ENCODE measurements around the gene KCNIP3.
"Not testable (repeated sequence)": the region's sequence is repeated elsewhere in the genome, so short reads cannot be mapped to it uniquely, and the experiment has no call there.

KCNIP3 gene

GRCh38 chr2:95386031-95386430, 88.9 kb downstream of the KCNIP3 start:
- no peak for DNase-seq (ENCODE audit: low read depth in 2 of 2)

- no peak for DNase-seq (ENCODE audit: low read depth in 2 of 2)
Measured at GRCh38 chr2:95387358-95387757, 90.2 kb downstream of the KCNIP3 start.

- DNase-seq (ENCODE audit: low read depth in 2 of 2): no peak
Measured at GRCh38 chr2:95388091-95388692, 91.0 kb downstream of the KCNIP3 start.

GRCh38 chr2:95388856-95389244, 91.7 kb downstream of the KCNIP3 start:
- no peak for DNase-seq (ENCODE audit: low read depth in 2 of 2)

- peak; percentile 38 to 52 for DNase-seq (ENCODE audit: low read depth in 2 of 2)
Measured at GRCh38 chr2:95389245-95390119, 92.3 kb downstream of the KCNIP3 start.

- no peak for DNase-seq (ENCODE audit: low read depth in 2 of 2)
Measured at GRCh38 chr2:95390272-95390880, 93.2 kb downstream of the KCNIP3 start.

GRCh38 chr2:95390881-95391321, 93.8 kb downstream of the KCNIP3 start:
- no peak for DNase-seq (ENCODE audit: low read depth in 2 of 2)

GRCh38 chr2:95391641-95392310, 94.6 kb downstream of the KCNIP3 start:
- DNase-seq (ENCODE audit: low read depth in 2 of 2): no peak

GRCh38 chr2:95392320-95392719, 95.2 kb downstream of the KCNIP3 start:
- DNase-seq (ENCODE audit: low read depth in 2 of 2): no peak

GRCh38 chr2:95392730-95393455, 95.7 kb downstream of the KCNIP3 start:
- DNase-seq (ENCODE audit: low read depth in 2 of 2): no peak

- DNase-seq (ENCODE audit: low read depth in 2 of 2): no peak
Measured at GRCh38 chr2:95393901-95394300, 96.8 kb downstream of the KCNIP3 start.

- no peak for DNase-seq (ENCODE audit: low read depth in 2 of 2)
Measured at GRCh38 chr2:95399061-95399460, 101.9 kb downstream of the KCNIP3 start.

- no peak for DNase-seq (ENCODE audit: low read depth in 2 of 2)
Measured at GRCh38 chr2:95401480-95401879, 104.3 kb downstream of the KCNIP3 start.

GRCh38 chr2:95402004-95402369, 104.8 kb downstream of the KCNIP3 start:
- DNase-seq (ENCODE audit: low read depth in 2 of 2): not testable (repeated sequence)

- peak; percentile 95 to 97 for DNase-seq (ENCODE audit: low read depth in 2 of 2)
Measured at GRCh38 chr2:95402370-95403203, 105.4 kb downstream of the KCNIP3 start, which contains the start of gene FAHD2A. TSS of gene FAHD2A (plus strand) at chr2:95402708. CDS start at chr2:95405559, 2,851 bp downstream.

GRCh38 chr2:95403204-95403721, 106.1 kb downstream of the KCNIP3 start:
- peak in 1 of 2 donors; percentile 25 for DNase-seq (ENCODE audit: low read depth in 2 of 2)

GRCh38 chr2:95403824-95404223, 106.7 kb downstream of the KCNIP3 start:
- DNase-seq (ENCODE audit: low read depth in 2 of 2): not testable (repeated sequence)

- not testable (repeated sequence) for DNase-seq (ENCODE audit: low read depth in 2 of 2)
Measured at GRCh38 chr2:95404676-95405075, 107.5 kb downstream of the KCNIP3 start.

GRCh38 chr2:95411239-95411638, 114.1 kb downstream of the KCNIP3 start:
- DNase-seq (ENCODE audit: low read depth in 2 of 2): not testable (repeated sequence)

GRCh38 chr2:95414015-95414594, 117.0 kb downstream of the KCNIP3 start:
- peak; percentile 38 to 51 for DNase-seq (ENCODE audit: low read depth in 2 of 2)
